ENCODE data around the gene THAP7.
"Not testable (repeated sequence)": the region's sequence is repeated elsewhere in the genome, so short reads cannot be mapped to it uniquely, and the experiment has no call there.

The THAP7 gene, protein sequence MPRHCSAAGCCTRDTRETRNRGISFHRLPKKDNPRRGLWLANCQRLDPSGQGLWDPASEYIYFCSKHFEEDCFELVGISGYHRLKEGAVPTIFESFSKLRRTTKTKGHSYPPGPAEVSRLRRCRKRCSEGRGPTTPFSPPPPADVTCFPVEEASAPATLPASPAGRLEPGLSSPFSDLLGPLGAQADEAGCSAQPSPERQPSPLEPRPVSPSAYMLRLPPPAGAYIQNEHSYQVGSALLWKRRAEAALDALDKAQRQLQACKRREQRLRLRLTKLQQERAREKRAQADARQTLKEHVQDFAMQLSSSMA

DNA sequence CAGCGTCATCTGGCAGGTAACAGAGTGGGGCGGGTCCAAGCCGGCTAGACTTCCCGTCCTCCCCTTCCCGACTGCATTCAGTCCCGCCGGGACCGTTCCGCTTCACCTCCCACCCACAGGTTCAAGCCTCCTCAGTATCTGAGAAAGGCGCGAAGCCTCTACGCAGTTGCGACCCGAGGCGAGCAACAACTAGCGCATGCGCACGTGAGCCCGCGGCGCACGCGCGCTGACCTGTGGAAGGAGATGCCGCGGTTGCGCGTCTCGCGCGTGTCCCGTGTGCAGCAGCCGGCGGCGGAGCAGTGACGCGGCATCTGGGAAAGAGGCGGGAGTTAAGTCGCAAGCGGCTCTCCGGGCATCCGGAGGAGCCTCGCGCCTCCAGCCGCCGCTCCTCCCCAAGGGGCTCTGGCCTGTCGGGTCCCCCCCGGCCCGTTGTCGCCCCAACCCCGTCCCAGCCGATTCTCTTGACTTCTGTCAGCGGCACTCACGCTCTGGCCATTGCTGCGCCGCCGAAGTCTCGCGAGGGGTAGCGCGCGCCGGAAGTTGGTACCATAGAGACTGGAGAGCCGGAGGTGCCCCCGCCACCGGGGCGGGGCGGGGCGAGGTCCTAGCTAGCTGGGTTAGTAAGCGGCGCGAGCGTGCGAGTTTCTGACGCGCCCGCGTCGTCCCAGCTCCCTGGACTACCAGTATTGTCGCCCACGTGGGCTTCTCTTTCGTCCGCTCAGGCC lies at the start of gene THAP7:
Gene THAP7, minus strand, starts transcription at position 518 of the 725 bp plus-strand sequence. Its CDS starts 207 bp downstream, at position 311.
- peak; percentile 96 for DNase-seq

DNA sequence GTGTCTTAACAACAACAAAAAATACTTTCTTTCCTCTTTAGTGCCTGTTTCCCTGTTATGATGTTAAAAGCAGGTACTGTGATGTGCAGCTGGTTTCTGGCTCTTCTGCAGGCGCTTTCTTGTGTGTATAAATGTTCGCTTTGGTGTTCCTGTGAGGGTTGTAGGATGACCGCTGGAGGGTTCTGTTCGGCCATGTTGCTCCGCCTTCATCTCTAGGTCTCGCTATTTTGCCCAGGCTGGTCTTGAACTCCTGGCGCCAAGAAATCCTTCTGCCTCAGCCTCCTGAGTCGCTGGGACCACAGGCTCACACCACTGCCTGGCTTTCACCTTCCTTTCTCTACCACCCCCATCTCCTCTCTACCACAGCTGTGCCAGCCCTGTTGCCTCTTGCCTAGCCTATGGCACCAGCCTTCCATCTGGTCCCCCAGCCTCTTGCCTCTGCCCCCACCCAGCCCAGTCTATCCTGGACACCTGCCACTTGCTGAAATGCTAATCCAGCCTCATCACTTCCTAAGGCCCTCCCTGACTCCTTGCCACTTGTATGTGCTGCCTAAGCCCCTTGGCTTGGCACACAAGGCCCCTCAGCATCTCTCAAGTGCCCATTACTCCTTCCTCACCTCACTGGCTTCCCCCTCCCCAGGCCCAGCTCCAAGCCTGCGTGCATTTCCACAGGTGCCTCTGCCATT lies 49.4 kb upstream of the THAP7 start:
- DNase-seq = no peak

DNA sequence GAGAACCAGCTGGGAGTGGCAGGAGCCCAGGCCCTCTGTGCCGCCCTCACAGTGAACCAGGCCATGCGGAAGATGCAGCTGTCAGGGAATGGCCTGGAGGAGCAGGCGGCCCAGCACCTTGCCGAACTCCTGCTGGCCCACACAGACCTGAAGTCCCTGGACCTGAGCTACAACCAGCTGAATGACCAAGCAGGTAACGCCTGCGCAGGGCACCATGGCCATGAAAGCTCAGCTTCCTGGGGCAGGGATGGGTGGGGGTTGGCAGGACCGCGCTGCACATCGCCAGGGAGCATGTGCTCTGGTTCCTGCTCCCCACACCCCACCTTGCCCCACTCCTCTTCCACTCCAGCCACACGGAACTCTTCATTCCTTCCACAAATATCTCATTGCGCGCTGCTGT lies 47.0 kb upstream of the THAP7 start:
- DNase-seq = not testable (repeated sequence)

DNA sequence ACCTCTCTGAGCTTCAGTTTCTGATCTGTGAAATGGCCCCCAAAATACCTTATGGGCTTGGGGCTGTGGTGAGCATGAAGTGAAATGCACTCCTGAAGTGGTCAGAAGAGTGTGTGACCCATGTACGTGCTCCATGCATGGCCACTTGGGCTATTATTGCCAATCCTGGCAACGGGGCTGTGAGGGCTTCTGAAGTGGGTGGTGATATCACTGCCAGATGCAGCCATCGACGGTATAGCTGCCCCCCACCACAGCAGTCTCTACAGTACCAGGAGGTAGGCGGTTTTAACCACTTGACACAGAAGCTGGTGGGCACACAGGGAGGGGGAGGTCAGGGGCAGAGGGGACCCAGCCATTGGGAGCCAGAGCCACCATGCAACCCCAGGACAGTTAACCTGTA lies 46.5 kb upstream of the THAP7 start:
- DNase-seq = not testable (repeated sequence)

DNA sequence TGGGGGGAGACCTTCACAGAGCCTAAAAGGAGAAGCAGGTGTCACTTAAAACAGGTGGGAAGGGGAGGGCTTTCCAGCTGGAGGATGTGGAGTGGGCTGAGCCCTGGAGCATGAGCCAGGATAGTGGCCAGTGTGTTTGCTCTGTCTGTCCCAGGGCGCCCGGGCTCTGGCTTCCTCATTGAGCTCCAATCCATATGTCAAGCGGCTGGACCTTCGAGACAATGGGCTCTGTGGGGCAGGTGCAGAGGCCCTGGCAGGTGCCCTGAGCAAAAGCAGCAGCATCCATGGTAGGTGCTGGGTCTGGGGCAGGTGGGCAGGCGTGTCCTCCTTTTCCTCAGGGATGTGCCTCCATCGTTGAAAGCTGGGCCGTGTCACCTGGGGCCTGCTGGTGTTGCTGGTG lies 45.8 kb upstream of the THAP7 start:
- DNase-seq = no peak

DNA sequence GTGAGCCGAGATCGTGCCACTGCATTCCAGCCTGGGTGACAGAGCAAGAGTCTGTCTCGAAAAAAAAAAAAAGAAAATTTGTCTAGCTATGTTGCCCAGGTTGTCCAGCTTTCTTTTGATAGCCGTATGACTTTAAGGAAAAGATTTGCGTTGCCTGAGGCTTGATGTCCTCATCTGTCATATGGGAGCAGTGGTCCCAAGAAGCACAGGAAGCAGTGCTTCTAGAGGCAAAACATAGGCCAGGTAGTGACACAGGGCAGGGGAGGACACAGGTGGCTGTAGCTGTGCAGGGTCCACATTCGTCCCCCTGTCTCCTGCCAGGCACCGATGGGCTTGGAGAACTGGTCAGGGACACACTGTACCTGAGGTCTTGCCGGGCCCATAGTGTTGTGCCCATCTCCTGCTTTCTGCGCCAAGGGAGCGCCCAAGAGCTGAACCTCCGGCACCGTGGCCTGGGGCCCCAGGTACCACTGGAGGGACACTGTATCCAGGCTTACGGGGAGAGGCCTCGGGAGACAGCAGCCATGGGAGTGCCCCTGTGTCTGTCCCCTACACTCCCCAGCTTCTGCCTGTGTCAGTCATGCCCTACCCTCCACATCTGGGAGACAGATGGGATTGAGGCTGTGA lies 45.2 kb upstream of the THAP7 start:
- DNase-seq = no peak

DNA sequence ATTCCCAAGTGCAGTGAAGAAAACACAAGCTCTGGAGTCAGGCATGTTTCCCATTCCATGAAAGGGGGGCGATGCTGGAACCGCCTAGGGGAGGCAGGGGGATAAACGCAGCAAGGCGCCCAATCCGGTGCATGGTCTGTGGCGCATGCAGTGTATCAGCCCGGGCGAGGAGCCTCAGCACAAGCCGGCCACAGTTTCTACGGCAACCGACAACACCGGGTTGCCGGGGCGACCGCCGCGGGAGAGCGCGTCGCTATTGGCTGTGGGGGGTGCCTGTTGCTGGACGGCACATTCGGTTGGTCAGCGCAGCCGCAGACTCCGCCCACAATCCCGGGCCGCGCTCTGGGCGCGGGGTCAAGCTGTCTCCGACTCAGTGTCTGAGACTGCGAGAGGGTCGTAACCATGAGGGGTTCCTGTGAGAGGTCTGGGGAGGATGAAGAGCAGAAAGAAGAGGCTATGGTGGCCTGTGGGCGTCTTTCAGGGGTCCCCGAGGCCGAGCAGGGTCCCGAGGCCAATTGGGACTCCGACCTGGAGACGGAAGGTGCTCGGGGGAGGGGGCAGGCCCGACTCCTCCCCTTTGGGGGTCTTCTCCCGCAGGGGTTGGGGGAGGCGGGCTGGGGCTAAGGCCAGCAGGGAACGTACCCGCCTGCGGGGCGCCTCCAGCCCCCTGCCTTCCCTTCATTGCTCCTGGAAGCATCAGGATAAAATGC lies 43.8 kb upstream of the THAP7 start, which contains the start of gene LRRC74B:
Gene LRRC74B, plus strand, starts transcription at position 362 of the 710 bp plus-strand sequence. Its CDS starts 41 bp downstream, at position 403.
- DNase-seq = peak; percentile 85

DNA sequence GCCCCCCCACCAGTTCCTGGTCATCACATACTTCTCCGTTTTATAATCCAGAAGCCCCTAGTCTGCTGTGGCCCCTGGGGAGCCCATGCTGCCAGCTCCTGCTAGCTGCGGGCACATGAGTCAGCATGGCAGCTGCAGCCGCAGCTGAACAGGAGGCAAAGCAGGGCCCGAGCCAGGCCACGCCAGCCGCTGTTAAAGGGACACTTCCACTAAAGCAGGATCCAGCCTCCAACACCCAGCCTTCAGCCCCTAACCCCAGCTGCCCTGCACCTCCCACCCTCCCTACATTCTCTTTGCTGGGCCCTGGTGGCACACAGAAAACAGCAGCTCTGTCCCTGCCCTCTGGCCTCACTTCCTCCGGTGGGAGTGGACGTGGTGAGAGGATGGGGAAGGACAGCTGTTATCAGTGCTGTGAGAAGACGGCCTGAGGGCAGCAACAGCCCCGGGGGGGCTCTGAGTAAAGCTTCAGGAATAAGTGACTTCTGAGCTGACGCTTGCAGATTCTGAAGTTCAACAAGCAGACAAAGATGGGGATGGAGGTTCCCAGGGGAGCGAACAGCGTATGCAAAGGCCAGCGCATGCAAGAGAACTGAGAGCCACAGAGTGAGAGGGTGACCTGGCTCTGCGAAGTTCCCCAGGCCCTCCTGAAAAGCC lies 43.1 kb upstream of the THAP7 start:
- DNase-seq = no peak

DNA sequence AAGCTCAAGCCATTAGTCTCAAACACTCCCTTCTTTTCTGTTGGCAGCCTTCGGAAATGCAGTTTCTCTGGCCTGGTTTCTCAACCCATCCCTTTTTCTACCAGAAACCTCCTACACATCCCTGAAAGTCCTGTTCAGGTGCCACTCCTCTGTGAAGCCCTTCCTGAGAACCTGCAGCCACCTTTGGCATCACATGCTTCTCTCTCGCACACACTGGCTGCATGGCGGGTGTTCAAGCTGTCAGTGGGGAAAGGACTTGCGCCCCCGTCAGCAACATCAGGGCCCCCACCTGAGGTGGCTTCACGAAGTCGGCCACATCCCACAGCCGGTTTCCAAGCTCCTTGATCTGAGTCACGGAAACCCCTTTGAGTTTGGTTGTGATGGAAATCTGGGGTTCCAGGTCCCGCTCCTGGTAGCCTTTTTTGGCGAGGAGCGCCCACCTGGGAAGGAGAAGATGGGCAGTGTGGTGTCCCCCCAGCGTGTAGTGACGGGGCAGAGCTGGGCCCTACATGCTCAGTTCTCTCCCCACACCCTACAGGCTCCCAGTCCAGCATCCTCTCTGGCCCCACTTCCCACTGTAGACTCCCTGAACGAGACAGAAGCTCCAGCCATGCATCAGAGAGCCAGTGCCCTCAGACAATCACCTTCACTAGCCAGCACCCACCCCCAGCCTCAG lies 42.1 kb upstream of the THAP7 start:
- DNase-seq = no peak

DNA sequence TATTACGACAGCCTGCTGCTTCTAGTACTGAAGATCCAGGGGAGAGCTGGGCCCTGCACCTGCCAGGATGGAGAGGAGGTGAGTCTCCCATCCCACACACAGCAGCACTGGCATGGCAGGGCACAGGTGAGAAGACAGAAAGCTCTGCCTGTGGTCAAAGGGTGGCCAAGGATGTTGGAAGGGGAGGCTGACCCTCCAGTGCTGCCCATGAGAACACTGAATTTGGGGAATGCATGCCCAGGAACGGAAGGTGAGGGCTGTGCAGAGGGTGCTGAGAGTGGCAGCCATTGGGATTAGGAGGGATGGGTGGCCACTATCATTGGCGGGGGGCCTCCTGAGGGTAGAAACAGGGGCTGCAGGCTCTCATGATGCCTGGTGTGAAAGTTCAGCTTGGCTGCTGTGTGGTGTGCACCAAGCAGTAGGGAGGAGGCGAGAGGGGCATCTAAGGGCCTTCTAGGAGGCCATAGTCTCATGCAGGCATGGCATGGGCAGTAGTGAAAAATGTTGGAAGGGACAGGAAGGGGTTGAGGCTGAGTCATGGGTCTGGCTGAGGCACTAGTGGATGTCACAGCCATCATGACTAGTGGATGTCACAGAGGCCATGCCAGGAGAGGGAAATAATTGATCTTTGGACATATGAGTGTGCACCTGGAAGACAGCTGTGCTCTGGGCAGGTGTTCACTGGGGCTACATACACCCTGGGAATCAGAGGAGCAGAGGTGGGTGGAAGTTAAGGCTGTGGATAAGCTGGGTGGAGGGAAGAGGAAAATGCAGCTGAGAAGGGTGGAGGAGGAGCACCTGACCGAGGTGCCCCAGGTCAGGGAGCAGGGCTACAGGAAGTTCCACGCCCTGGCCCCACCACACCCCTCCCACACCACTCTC lies 41.3 kb upstream of the THAP7 start:
- no peak for DNase-seq

DNA sequence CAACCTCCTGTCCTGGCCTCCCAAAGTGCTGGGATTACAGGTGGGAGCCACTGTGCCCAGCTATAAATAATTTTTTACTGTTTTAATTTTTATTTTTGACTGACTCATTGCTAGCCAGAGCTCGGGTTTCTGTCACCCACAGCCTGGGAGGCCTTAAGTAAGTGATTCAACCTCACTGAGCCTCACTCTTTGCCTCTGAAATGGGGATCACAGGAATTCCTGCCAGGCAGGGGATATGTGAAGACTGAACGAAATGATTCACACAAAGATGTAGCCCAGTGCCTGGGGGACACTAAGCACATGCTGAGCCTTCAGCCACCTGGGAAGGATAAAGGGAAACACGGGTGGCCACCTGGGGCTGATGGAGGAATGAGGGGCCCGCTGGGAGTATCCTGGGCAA lies 40.0 kb upstream of the THAP7 start:
- no peak for DNase-seq

DNA sequence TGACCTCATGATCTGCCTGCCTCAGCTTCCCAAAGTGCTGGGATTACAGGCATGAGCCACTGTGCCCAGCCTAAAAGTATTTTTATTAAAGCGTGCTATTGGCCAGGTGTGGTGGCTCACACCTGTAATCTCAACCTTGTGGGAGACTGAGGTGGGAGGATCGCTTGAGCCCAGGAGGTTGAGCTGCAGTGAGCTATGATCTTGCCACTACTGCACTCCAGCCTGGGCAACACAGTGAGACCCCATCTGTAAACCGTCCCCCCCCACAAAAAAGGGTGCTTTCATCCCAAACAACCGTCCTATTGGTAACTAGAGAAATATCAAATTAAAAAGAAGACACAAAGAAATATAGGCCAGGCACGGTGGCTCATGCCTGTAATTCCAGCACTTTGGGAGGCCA lies 37.2 kb upstream of the THAP7 start:
- not testable (repeated sequence) for DNase-seq

DNA sequence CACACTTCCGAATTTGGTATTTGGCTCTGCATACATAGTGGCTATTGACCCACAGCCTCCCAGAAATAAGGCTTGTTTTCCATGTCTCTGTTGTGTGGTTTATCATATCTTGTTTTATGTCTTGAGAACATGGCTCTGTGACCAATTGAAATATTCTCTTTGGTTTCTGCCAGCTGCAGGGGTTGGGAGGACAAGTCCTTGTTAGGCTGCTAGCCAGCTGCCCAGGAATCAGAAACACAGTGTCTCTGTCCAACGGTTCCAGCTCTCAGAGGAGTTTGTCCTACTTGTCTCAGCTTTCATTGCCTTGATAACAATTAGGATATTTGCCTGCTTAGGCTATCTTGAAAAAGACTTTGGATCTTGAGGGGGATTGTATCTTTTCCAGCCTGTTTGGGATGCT lies 36.5 kb upstream of the THAP7 start:
- DNase-seq = no peak

DNA sequence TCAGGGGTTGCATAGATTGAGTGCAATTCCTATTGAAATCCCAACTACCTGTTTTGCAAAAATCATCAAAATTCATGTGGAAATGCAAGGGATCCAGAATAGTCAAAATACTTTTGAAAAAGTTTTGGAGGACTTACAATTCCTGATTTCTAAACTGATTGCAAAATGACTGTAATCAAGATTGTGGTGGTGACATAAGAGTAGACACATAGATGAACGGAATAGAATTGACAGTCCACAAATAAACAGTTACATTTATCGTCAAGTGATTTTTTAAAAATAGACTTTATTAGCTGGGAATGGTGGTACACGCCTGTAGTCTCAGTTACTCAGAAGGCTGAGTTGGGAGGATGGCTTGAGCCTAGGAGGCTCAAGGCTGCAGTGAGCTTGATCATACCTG lies 33.1 kb upstream of the THAP7 start:
- no peak for DNase-seq

DNA sequence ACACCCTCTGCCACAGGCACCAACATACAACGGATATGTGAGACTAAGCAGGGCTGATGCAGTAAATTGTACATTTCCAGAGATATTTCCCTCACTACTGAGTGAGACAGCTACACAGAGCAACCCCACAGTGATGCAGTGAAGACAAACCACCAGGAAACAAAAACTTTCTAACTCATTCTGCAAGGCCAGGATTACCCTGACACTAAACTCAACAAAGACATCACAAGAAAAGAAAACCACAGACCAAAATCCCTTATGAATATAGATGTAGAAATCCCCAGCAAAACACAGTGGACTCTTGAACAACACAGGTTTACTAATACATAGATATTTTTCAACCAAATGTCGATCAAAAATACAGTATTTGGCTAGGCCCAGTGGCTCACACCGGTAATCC lies 32.0 kb upstream of the THAP7 start:
- no peak for DNase-seq

DNA sequence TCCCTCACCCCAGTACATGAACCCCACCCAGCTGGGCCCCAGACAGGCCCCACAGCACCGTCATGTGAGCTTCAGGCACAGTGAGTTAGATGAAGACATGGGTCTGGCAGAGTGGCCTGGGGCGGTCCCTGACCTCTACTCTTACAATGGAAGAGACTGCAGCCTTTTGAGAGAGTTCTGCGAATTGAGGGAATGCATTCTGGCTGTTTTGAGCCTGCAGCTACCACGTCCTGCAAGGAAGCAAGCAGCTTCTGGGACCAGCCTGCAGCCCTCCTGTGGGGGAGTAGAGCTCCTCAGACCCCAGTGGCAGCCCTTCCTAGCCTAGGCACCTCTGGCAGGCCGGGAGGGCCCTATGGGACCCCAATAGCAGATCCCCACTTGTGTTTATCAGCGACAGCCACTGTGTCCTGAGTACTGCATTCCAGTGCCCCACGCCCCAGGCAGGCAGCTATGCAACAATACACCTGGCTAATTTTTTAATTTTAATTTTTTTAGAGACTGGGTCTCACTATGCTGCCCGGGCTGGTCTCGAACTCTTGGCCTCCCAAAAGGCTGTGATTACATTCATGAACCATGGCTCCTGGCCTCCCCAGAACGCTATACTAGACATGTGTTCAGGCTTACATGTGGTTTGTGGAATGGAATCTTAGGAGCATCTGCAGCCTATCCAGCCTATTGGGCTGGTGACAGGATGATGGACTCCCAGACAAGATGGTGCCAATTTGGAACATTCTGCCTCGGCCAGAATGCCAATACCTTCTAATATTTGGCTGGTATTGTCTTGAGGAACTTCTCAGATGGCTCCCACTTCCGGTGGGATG lies 31.2 kb upstream of the THAP7 start:
- DNase-seq = no peak

DNA sequence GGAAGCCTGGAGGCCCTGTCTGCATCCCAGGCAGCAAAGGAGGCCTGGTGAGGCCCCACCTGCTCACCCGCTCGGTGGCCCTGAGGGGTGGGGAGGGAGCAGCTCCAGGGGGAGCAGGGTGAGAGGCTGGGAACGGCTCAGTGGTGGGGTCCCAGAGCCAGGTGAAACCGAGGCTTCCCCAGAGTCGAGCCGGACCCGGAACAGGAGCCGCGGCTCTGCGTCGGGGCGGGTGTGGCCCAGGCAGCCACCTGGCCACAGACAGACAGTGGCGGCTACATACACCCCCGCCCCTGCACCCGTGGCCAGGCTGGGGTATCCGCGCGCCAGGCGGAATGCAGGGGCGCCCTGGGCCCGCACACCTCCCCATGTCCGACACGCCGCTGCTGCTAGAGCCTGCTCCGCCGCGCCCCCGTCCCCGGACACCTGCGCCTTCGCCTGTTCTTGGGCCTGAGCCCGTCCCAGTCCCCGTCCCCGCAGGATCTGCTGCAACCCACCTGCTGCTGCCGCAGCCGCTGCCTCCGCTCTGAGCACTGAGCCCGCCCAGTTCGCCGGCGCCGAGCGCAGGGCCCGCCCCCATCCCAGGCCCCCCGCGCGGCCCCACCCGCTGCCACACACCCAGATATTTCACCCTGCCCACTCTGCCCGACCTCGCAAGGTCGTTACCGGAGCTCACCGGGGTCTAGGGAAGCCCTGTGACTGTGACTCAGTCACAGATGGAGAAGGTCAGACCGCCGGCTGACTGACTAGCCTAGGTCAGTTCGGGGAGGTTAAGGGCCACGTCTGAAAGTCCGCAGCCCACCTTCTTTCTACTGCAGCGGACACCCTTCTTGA lies 30.3 kb upstream of the THAP7 start, which contains the start of gene SLC7A4:
Gene SLC7A4, minus strand, starts transcription at position 525 of the 831 bp plus-strand sequence. CDS start 749 bp downstream, outside the sequence.
- no peak for DNase-seq

DNA sequence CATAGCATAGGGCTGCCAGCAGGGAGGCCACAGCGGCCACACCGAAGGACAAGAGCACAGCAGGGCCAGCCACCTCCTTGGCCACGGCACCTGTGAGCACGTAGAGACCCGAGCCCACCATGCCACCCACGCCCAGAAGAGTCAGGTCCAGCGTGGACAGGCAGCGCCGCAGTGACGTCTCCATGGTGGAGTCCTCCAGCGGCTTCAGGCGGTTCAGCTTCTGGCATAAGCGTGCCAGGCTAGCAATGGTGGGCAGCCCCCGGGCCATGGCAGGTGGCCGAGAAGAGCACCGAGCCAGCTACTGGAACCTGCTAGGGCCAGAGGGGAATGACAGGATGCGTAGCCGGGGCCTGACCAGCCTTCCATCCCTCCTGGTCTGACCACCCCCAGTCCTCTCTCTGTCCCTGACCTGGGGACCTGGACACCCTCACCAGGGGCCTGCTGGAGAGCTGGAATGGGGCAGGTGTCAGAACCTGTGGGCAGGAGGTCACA lies 29.7 kb upstream of the THAP7 start:
- no peak for DNase-seq

All from CD4-positive, alpha-beta T cell treated with Interleukin-15 for 1 hour (primary cell).